HS-5 (cell line): Measurements from ENCODE around the gene MEFV.
A peak's percentile ranks its signal among the peaks of the same experiment; 100 is the strongest.
"Not testable (repeated sequence)": the region's sequence is repeated elsewhere in the genome, so short reads cannot be mapped to it uniquely, and the experiment has no call there.

Experiments used
- DNase-seq: peaks from one replicate; pipeline ENCODE4 v3.0.0-alpha.2; 2012; ENCODE audit warnings: low read depth

Gene MEFV, protein sequence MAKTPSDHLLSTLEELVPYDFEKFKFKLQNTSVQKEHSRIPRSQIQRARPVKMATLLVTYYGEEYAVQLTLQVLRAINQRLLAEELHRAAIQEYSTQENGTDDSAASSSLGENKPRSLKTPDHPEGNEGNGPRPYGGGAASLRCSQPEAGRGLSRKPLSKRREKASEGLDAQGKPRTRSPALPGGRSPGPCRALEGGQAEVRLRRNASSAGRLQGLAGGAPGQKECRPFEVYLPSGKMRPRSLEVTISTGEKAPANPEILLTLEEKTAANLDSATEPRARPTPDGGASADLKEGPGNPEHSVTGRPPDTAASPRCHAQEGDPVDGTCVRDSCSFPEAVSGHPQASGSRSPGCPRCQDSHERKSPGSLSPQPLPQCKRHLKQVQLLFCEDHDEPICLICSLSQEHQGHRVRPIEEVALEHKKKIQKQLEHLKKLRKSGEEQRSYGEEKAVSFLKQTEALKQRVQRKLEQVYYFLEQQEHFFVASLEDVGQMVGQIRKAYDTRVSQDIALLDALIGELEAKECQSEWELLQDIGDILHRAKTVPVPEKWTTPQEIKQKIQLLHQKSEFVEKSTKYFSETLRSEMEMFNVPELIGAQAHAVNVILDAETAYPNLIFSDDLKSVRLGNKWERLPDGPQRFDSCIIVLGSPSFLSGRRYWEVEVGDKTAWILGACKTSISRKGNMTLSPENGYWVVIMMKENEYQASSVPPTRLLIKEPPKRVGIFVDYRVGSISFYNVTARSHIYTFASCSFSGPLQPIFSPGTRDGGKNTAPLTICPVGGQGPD

DNA sequence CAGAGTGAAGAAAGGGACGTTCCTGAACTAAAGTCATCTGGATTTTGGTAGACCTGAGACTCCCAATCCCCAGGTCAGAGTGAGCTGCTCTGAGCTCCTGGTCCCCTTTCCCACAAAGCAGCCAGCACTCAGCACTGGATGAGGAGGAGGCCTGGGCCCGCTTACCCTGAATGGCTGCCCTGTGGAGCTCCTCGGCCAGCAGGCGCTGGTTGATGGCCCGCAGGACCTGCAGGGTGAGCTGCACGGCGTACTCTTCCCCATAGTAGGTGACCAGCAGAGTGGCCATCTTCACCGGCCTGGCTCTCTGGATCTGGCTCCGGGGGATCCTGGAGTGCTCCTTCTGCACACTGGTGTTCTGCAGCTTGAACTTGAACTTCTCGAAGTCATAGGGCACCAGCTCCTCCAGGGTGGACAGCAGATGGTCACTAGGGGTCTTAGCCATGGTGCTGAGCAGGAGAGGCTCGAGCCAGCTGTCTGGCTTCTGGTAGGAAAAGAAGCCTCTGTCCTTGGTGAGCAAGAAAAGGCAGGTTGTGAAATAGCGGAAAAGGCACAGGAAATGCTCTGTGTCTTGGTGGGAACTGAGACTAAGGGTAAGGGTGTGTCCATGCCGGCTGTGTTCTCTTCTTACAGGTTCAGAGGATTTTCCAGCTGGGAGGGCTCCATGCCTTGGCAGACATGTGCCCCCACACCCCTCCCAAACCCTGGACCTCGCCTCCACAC, at the start of gene MEFV:
Gene MEFV (minus strand): TSS at position 488 of the 720 bp plus-strand sequence. CDS start 46 bp downstream, at position 442.
- no peak for DNase-seq

DNA sequence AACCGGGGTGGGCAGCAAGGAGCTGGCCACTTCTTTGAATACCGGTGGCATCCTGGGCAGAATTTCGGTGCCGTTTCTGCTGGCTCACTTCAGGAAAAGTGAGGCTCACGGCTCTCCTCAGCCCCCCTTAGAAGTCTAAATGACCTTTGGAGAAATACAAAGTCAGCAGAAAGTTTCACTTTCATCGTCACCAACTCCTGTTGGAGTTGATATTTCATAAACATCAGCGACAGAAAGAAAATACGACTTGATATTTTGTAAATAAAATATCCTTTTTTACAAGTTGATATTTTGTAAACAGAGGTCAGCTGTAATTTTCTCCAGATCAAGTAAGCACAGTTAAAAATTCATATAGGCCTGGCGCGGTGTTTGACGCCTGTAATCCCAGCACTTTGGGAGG, 49.6 kb upstream of the MEFV start:
- no peak for DNase-seq

DNA sequence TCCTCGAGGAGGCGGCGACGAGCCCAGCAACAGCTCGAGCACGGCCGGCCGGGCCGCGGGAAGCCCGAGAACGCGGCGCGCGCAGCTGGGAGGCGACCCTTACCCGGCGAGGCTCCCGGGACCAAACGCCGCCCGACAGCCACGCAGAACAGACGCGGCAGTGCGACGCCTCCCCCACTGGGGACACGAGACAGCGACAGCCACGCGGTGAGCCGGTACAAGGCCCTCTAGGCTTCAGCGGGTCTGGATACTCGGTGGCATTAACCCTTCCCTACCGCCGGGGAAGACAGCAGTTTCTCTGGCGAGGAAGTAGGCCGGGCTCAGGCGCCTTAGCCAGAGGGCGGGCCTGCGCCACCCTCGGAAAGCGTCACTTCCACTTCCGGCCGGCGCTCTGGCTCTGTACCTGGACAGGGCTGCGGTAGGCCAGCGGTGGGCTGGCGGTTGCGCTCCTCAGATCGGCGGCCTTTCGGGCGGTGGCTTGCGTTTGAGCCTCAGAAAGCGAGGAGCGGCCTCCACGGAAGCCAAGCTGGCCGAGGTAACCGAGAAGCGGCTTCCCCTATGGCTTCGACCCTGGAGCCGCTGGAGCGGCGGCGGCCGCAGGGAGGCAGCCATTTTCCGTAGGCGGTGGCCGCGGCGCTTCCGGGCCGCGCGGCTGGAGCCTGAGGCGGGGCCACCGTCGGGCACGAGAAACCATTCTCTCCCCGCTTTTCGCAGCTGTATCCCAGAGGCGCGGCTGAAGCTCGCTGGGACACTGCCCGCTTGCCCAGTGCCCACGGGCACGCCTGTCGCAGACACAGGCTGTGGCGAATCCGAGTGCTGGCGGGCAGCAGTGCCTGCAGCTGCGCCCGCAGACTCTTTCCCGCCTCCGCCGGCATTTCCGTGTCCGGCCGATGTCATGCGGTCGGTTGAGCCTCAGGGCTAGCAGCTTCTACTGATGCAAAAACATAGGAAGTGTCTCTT, 49.0 kb upstream of the MEFV start, which contains the start of the genes TIGD7 and ZNF75A:
Gene TIGD7 (minus strand): TSS at position 322 of the 960 bp plus-strand sequence. CDS start 4,816 bp downstream, outside the sequence.
Gene ZNF75A (plus strand): TSS at position 389 of the 960 bp plus-strand sequence. CDS start 2,932 bp downstream, outside the sequence.
- DNase-seq: peak; percentile 61

DNA sequence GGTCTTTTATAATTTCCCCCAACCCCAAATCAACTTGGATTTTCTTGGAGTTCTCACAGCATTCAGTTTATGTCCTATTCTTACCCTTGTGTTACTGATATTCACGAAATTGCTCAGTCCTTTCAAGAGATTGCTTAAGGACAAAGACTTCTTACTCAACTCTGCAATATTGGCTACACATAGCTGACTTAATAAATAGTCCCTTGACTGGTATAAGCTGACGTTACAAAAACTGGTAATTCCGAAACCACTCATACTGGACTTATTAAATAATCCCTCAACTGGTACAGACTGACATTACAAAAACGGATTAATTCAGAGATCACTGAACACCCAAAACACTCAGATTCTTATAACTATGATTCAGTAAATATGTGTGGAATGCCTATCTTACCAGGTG, 47.9 kb upstream of the MEFV start:
- DNase-seq: peak; percentile 10

DNA sequence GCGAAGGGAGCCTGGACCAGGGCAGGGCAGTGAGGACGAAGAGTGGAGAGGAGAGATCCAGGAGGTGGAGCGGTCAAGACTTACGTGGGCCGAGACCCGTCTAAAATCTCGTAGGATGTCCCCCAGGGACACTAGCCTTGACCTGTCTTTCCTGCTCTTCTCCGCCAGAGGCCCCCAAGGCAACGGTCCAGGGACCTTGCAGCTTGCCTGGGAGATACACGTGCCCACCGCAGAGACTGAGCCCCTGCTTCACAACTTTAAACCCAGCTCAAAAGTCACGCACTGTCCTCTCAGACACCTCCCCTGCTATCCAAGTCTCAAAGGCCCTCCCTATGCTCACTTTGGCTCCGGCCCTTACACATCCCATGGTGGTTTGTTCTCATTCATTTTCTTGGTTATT, 39.4 kb upstream of the MEFV start:
- no peak for DNase-seq

- no peak for DNase-seq
These were observed 38.8 kb upstream of the MEFV start for GRCh38 chr16:3295209-3295608.

DNA sequence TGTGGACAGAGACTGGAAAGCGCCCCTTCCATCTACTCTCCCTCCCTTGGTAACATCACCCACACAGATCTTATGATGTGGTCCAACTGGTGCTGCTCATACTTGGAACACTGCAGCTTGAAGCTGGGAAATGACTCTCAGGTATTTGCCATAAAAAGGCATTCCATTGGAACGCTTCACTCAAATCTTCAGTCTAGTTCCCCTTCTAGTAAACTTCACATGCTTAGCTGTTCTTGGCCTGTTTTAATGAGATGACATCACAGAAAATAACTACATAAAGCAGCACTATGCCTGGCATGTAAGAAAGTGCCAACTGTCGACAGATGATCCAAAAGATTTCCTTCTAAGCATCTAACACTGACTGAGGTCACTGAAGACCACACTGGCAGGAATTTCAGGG, 36.2 kb upstream of the MEFV start:
- DNase-seq: peak; percentile 25

- no peak for DNase-seq
These were observed 33.7 kb upstream of the MEFV start for GRCh38 chr16:3289998-3290673.

DNA sequence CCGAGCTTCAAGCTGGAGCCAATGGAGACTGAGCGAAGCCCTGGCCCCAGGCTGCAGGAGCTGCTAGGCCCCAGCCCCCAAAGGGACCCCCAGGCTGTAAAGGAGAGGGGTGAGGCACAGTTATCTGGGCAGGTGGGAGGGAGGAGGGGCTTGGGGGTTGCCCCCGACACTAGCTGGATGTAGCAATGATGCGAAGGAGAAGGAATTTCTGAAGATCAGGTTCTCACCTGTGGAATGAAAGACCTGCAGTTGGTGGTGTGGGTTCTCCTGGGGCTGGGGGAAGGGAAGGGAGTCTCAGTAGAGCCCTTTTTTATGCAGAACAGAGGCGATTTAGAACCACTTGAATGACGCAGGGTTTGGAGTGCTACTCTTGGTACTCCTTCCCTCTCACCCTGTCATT, 28.7 kb upstream of the MEFV start:
- DNase-seq: no peak

DNA sequence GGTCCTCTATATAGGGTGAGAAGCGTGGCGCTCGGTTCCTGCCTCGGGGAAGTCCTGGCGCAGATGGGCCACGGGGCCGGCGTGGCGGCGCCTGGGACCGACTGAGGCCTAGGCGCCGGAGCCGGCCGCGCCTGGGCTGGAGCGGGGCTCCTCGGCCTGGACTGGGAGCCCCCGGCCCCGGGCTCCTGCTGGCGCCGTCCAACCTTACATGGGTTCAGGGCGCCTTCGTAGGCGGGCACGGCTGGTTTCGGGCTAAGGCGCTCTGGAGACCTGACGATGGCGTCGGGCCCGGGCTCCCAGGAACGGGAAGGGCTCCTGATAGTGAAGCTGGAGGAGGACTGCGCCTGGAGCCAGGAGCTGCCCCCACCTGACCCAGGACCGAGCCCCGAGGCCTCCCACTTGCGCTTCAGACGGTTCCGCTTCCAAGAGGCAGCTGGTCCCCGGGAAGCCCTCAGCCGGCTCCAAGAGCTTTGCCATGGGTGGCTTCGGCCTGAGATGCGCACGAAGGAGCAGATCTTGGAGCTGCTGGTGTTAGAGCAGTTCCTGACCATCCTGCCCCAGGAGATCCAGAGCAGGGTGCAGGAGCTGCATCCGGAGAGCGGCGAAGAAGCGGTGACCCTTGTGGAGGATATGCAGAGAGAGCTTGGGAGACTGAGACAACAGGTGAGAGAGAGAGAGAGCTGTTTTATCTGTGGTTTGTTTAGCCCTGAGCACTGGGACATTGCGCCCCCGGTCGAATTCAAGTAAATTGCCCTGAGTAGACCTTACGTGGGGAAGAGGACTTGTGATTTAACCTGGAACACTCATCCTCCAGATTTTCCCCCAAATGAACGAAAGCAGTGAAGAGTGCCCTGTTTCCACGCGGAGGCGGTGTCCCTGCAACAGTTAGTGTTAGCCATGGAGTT, 27.4 kb upstream of the MEFV start:
- no peak for DNase-seq

GRCh38 chr16:3282730-3283542, 26.5 kb upstream of the MEFV start, which contains the start of gene ZNF263:
TSS of gene ZNF263 (plus strand) at chr16:3283491. CDS start at chr16:3283819, 328 bp downstream.
- peak; percentile 82 for DNase-seq

- no peak for DNase-seq
These were observed 25.8 kb upstream of the MEFV start for GRCh38 chr16:3282103-3282729.

DNA sequence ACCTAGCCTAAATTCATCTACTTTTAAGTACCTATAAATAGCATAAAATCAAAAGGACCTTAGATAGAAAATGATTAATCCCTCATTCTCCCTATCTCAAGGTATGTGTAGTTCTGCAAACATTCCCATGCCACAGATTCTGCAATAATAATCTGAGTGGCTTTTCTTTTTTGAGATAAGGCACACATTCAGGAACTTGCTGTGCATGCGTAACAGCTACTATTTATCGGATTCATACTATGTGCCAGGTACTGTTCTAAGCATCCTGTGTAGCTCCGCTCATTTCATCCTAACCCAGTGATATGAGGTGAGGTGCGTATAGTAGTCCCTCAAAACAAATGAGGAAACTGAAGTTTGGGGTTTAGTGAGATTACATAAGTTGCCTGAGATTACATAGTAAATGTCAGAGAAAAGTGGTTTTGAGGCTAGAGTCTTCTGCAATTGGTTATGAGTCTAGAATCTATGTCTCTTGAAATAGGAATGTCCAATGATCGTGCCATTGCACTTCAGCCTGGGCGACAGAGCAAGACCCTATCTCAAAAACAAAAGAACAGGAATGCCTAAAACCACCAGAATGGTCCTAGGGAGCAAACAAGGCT, 24.9 kb upstream of the MEFV start:
- DNase-seq: no peak

DNA sequence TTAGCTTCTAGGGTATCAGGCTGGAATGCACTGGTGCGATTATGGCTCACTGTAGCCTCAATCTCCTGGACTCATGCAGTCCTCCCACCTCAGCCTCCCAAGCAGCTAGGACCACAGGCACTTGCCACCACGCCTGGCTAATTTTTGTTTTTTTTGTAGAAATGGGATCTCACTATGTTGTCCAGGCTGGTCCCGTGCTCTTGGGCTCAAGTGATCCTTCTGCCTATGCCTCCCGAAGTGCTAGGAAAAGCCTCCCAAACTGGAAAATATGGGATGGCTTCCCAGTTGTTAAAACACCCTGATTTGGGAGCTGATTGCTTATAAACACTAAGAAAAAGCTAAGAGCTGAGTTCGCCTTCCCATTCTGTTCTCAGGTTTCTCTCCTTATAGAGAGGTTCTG, 20.2 kb upstream of the MEFV start:
- no peak for DNase-seq

GRCh38 chr16:3274947-3275346, 18.5 kb upstream of the MEFV start:
- DNase-seq: no peak

DNA sequence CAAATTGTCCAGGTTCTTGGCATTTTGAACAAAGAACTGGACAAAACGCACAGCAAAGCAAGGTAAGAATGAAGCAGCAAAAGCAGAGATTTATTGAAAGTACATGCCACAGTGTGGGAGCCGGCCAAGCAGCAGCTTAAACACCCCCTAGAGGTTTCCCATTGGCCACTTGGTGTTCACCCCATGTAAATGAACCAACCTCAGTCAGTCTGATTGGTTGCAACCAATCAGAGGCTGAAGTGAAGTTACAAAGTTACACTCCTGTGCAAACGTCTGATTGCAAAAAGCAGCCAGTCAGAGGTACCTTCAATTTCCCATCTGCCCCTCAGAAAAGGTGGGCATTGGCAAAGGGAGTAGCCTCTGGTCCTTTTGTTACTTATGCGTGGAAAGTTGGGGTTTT, 18.1 kb upstream of the MEFV start:
- DNase-seq: no peak

GRCh38 chr16:3271281-3271680, 14.8 kb upstream of the MEFV start:
- DNase-seq: not testable (repeated sequence)

DNA sequence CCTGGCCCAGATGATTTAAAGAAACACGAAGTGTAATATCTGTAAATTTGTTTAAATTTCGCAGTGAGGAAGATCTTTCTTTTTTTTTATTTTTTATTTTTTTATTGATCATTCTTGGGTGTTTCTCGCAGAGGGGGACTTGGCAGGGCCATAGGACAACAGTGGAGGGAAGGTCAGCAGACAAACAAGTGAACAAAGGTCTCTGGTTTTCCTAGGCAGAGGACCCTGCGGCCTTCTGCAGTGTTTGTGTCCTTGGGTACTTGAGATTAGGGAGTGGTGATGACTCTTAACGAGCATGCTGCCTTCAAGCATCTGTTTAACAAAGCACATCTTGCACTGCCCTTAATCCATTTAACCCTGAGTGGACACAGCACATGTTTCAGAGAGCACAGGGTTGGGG, 14.3 kb upstream of the MEFV start:
- not testable (repeated sequence) for DNase-seq
